ENCODE results near the gene ZCCHC10. TPM values are rescaled to one million over a fixed set of nuclear protein-coding genes. Genes with fewer than 3 reads are reported as not detected.

Gene ZCCHC10
- total and polyA plus RNA-seq, 4 donors: 5.1 to 24.2 (median 9.8) TPM

- DNase-seq (ENCODE audit: low spot score): no peak
- no peak overlapping the region for H3K4me3 ChIP-seq (ENCODE audit: low read depth in 1 of 3, low read length in 3 of 3)
- no peaks in the 10 kb centered on the region for H3K4me1 ChIP-seq (ENCODE audit: control insufficient read depth in 4 of 4, insufficient read depth in 4 of 4, low read length in 3 of 4)
- H3K27me3 ChIP-seq (ENCODE audit: control insufficient read depth in 4 of 4, insufficient read depth in 4 of 4, low read length in 3 of 4): no peaks in the 10 kb centered on the region
- 80% methylated on average over 16 of the region's 16 CpGs for WGBS
- H3K9me3 ChIP-seq (ENCODE audit: control insufficient read depth in 4 of 4, low read length in 3 of 4): no peaks in the 10 kb centered on the region
- H3K36me3 ChIP-seq (ENCODE audit: control insufficient read depth in 4 of 4, insufficient read depth in 3 of 4, low read depth in 1 of 4, low read length in 3 of 4): no peaks in the 10 kb centered on the region
- H3K27ac ChIP-seq (ENCODE audit: low read depth in 1 of 2, low read length in 2 of 2): no peak overlapping the region
- H3K9ac ChIP-seq (ENCODE audit: low read depth in 1 of 2, low read length in 2 of 2): no peak overlapping the region
- no peak for TF ChIP-seq MAX (IDR thresholded peaks at IDR 0.05)
- TF ChIP-seq HNF4G (IDR thresholded peaks at IDR 0.05): no peak
- TF ChIP-seq CTCF (IDR thresholded peaks at IDR 0.05; ENCODE audit: low read depth, low read length, missing input control): no peak
- TF ChIP-seq HNF4A (conservative IDR thresholded peaks at IDR 0.05): no peak
- no peak for TF ChIP-seq TAF1 (conservative IDR thresholded peaks at IDR 0.05)
- no peak for TF ChIP-seq RAD21 (IDR thresholded peaks at IDR 0.05)
- no peak for TF ChIP-seq GABPA (IDR thresholded peaks at IDR 0.05 in 1 of 2, conservative IDR thresholded peaks at IDR 0.05 in 1 of 2)
- no peak for TF ChIP-seq FOXA1 (IDR thresholded peaks at IDR 0.05)
- TF ChIP-seq YY1 (IDR thresholded peaks at IDR 0.05): no peak
- no peak for TF ChIP-seq RXRA (IDR thresholded peaks at IDR 0.05)
Measured at GRCh38 chr5:132971483-132972435, 54.6 kb downstream of the ZCCHC10 start.

GRCh38 chr5:132965120-132965519, 61.2 kb downstream of the ZCCHC10 start:
- H3K9ac ChIP-seq (ENCODE audit: low read depth in 1 of 2, low read length in 2 of 2): no peak overlapping the region
- no peaks in the 10 kb centered on the region for H3K27me3 ChIP-seq (ENCODE audit: control insufficient read depth in 4 of 4, insufficient read depth in 4 of 4, low read length in 3 of 4)
- TF ChIP-seq REST (IDR thresholded peaks at IDR 0.05) (no peak), FOXA2 (IDR thresholded peaks at IDR 0.05) (no peak), FOXA1 (IDR thresholded peaks at IDR 0.05) (no peak), SP1 (IDR thresholded peaks at IDR 0.05) (no peak), CTCF (IDR thresholded peaks at IDR 0.05; ENCODE audit: low read depth, low read length, missing input control) (no peak), JUND (IDR thresholded peaks at IDR 0.05) (no peak), YY1 (IDR thresholded peaks at IDR 0.05) (no peak), EGR1 (IDR thresholded peaks at IDR 0.05; ENCODE audit: low read depth in 2 of 2) (no peak), NR2F2 (IDR thresholded peaks at IDR 0.05) (no peak), MAX (IDR thresholded peaks at IDR 0.05) (no peak), HNF4A (conservative IDR thresholded peaks at IDR 0.05) (no peak), TAF1 (conservative IDR thresholded peaks at IDR 0.05) (no peak), HNF4G (IDR thresholded peaks at IDR 0.05) (no peak), RAD21 (IDR thresholded peaks at IDR 0.05) (no peak), GABPA (IDR thresholded peaks at IDR 0.05 in 1 of 2, conservative IDR thresholded peaks at IDR 0.05 in 1 of 2) (no peak), ATF3 (IDR thresholded peaks at IDR 0.05) (no peak)
- DNase-seq (ENCODE audit: low spot score): no peak
- 95% methylated on average over 4 of the region's 4 CpGs for WGBS
- H3K4me1 ChIP-seq (ENCODE audit: control insufficient read depth in 4 of 4, insufficient read depth in 4 of 4, low read length in 3 of 4): peaks cover 8 to 17% (median 12%) of the 10 kb centered on the region in 4 donors
- H3K4me3 ChIP-seq (ENCODE audit: low read depth in 1 of 3, low read length in 3 of 3): no peak overlapping the region
- no peaks in the 10 kb centered on the region for H3K9me3 ChIP-seq (ENCODE audit: control insufficient read depth in 4 of 4, low read length in 3 of 4)
- no peak overlapping the region for H3K27ac ChIP-seq (ENCODE audit: low read depth in 1 of 2, low read length in 2 of 2)
- H3K36me3 ChIP-seq (ENCODE audit: control insufficient read depth in 4 of 4, insufficient read depth in 3 of 4, low read depth in 1 of 4, low read length in 3 of 4): no peaks in the 10 kb centered on the region

Measured in liver (tissue), 9 donors.